ENCODE measurements around the gene SH2D1A.
A peak's percentile ranks its signal among the peaks of the same experiment; 100 is the strongest.
"Not testable (repeated sequence)": the region's sequence is repeated elsewhere in the genome, so short reads cannot be mapped to it uniquely, and the experiment has no call there.

SH2D1A gene

DNA sequence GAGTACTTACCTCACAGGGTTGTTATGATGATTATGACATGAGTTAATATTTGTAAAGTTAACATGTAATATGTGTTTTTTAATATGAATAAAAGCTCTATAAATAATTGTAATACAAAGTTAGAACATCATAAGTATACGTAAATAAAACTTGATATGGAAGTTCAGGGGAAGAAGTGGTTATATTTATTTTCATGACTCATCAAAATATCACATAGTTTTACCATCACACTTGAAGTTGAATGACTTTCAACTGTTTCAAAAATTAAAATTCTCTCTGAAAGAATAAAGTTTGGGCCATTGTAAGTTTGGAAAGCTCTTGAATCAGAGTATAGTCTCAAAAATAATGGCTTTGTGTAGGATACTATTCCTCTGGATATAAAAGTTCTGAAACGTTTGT lies 8.3 kb downstream of the SH2D1A start:
- no peak for DNase-seq

DNA sequence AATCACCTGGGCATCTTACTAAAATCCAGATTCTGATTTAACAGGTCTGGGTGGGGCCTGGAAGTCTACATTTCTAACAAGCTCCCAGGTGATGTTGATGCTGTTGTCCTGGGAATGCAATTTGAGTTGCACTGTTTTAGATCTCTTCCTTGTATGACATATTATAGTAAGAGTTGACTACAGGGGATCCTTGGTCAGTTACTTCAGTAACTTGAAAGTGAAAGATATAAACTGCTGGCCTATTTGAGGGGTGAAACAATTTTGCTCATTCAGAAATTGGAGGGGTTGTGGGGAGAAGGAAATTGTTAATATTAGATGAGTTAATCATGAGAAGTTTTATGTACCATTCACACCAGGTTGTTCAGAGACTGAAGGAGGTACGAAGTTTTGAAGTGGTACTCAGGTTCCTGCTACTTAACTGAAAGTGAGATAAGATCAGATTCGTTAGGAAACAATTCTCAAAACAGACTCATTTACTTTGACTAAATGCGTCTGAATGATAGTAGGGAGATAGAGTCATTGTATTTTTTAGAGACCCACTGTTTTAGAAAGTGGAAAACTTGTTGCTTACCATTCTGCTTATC lies 12.5 kb downstream of the SH2D1A start:
- DNase-seq, result peak in 1 of 2 donors; percentile 35

- peak in 1 of 2 donors; percentile 31 for DNase-seq
Measured at GRCh38 chrX:124362072-124362471, 15.7 kb downstream of the SH2D1A start.

GRCh38 chrX:124362761-124363160 lies 16.4 kb downstream of the SH2D1A start:
- DNase-seq, result no peak

DNA sequence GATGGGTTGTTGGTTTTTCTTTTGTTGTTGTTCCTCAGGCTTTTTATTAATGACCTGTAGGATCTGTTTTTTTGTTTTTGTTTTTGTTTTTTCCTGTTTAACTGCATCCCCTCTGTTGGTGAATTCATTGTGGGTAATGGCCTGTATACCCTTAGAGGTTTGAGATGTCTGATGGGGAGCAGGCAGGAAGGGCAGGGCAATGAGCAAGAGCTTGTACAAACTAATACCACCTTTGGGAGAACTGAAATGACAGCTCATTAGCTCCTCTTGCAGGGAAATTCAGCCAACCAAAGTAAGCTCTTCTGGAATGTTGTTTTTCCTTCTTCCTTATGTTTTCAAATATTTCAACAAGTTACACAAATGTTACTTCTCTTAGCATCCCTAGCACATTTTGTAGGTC lies 23.4 kb downstream of the SH2D1A start:
- DNase-seq, result no peak

- DNase-seq, result no peak
Measured at GRCh38 chrX:124373348-124373747, 27.0 kb downstream of the SH2D1A start.

DNA sequence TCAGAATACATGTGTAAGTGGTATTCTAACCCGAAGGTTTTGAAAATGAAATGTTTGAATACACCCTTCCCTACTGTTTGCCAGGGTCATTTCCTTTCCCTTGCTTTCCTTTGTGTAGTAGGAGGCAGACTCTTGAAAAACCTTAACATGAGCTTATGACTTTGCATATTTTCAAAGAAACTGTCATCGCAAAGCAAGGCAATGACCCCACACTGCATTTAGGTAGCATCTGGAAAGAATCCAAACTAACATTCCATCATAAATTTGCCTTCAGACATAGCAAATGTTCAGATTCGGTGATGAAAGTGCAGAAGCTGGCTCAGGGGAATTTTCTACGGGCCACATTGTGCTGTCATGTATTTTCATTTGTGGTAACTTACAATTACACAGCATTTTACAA lies 32.3 kb downstream of the SH2D1A start:
- DNase-seq, result no peak

DNA sequence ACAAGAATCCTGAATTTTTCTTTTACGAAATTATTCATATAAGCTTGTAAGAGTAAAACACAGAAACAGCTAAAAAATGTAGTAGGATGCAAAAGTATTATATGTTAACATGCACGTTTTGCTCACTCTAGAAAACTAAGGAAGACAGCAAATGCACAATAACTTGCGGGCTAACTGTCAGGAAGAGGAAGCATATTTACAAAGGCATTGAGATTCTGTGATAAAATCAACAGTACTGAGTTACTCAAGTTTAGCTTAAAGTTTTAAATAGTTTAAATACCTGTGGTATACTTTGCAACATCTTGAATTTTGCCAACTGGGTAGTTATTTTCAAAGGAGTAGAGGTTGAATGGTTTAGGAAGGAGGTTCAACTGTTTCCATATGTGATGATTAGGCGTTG lies 37.0 kb downstream of the SH2D1A start:
- no peak for DNase-seq

DNA sequence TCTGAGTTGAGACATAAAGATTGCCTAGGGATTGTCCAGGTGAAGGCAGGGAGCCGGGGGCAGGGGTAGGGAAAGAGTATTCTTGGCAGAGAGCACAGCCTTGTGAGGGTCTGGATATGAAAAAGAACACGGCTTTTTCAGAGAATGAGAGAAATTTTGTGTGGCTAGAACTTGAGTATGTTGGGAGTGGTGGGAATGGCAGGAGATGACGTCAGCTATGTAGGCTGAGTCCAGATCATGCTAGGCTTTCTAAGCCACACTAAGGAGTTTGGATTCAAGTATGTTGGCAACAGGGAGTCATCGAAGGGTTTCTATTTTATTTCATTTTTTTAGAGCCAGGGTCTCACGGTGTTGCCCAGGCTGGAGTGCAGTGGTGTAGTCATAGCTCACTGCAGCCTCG lies 40.0 kb downstream of the SH2D1A start:
- DNase-seq, result no peak

DNA sequence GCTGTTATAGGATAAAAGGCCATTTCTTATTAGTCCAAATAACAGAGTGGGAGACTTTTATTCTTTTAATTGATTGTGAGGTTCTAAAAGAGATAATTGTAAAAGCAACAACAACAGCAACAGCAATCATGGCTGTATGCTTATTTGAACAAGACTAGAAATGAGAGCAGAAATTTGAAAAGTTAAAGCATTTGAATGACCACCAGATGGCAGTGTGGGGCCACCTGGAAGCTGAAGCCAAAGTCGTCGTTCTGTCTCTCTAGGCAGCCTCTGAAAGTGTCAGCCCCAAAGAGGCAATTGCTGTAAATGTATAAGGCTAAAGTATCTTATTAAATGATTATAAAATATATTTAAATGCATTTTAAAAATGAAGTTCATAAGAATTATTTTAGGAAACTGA lies 42.2 kb downstream of the SH2D1A start:
- peak; percentile 52 to 55 for DNase-seq

GRCh38 chrX:124392794-124393193 lies 46.4 kb downstream of the SH2D1A start:
- no peak for DNase-seq

GRCh38 chrX:124393238-124393637 lies 46.9 kb downstream of the SH2D1A start:
- DNase-seq, result no peak

- DNase-seq, result no peak
Measured at GRCh38 chrX:124393659-124394058, 47.3 kb downstream of the SH2D1A start.

DNA sequence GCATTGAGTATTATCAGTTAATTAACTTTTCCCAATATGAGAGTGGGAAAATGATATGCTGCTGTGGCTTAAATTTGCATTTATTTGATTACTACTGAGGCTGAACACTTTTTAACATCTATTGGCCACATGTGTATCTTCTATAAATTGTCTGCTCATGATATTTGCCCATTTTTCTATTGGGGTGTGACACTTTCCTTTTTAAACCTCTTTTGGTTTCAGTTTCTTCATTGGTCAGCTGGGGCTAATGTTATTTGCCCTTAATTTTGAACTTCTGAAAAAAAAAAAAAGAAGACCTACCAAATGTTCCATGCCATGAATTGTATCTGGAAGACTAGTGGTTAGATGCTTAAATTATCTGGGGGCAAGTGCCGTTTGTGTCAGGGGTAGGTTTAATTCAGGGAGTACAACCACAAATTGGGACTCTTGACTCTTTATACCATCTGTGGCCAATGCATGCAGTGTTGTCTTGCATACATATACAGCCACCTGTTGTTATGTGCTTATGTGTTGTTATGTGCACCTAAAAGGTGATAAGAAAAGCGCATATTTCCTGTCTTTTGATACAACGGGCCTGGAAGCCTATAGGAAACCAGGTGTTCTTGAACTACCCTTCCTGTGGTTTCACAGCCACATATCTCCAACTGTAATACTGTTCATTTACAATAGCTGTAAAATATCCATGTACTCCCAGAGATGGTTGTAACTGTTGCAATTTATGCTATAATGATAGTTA lies 49.0 kb downstream of the SH2D1A start:
- DNase-seq, result peak in 1 of 2 donors; percentile 25

DNA sequence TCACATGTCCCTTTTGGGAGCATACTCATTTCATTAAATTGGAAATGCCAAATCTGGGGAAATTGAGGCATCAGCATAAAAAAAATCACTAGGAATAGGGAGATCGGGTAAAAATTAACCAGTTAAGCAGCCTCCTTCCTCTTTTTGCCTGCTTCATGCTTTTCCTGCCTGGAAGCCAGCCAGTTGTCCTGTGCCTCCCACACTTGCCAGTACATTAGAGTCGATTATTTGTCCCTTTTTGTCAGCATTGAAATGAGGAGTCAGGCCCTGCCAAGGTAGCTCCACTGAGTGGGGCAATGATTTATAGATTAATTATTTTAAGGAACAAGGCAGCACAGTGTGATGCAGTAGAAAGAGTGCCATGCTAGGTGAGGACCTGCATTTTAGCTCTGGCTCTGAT lies 55.3 kb downstream of the SH2D1A start:
- DNase-seq, result no peak

DNA sequence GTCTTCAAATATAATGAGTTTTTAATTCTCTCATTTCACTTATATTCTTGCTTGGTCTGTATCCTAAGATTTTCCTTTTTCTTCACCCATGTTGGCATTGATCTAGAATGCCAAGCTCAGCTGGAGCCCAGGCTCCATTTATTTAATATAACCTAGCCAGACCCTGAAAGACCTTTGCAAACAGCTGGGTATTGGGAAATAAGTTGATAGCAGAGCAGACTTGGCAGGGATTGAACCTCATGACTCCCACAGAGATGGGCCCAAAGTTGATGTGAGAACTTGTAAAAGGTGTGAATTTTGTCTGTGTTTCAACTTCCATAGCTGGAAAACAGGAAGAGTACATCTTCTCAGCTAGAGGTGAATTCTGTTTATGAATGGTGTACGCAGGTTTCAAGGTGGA lies 59.5 kb downstream of the SH2D1A start:
- DNase-seq, result no peak

- peak; percentile 34 to 56 for DNase-seq
Measured at GRCh38 chrX:124406294-124407014, 60.1 kb downstream of the SH2D1A start.

DNA sequence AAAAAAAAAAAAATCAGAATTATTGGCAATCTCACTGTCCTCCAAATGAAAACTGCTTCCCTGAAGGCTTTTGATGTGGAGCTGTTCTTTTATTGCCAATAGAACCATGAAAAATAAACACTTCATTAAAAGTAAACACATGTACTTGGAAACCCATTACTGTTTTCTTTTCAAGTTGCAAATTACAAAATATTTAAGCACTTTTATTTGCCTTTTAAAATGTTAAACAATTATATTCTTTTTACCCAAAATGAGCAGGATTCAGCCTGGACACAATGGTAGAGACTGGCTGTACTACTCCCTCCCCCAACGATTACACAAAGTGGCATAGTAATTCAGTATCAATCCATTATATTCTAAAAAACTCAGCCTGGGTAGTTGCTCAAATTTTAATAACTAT lies 60.9 kb downstream of the SH2D1A start:
- no peak for DNase-seq

- not testable (repeated sequence) for DNase-seq
Measured at GRCh38 chrX:124408380-124408779, 62.0 kb downstream of the SH2D1A start.

DNA sequence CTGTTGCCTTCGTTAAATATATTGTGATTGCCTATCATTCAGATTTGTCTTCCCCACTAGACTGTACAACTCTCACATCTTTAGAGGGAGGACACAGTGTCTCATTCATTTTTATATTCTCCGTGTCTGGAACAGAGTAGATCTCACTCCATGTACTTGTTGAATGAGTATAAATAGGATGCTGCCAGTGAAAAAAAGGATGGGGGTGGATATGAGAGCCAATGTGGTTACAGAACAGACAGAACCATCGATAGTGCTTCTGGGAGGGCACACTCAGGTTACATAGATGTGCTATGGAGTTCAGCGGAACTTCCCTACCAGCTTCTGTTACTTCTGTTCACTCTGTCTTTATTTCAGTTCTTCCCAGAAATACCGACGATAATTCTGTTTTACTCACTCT lies 66.9 kb downstream of the SH2D1A start:
- no peak for DNase-seq

GRCh38 chrX:124414281-124414680 lies 67.9 kb downstream of the SH2D1A start:
- DNase-seq, result no peak

DNA sequence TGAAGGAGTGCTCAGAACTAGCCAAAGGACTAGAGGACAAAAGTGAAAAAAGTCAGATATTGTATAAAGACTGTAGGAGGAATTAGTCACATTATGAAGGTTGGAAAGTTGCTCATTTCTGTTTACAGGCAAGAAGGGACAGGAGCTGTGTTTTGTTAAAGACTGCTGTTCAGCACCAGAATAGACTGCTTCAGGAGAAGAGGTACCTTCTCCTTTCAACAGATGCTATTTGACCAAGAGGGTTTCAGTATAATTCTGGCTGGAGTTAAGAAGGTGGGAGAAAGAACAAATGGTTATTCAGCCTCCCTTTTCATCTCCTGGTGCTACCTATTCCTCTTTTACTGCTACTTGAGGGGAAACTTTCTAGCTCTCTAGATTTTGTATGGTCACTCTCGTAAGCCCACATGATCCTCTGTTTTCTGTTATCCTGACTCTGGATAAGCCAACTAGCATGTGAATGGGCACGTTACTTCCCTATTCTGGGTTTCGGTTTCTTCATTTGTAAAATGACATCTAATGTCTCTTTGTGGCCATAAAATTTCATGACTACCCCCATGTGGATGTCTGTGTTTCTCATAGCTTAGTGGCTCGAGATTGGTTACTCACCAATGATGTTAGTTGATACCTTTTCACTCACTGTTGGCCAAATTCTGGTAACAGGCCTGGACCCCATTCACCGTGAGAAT lies 68.9 kb downstream of the SH2D1A start:
- DNase-seq, result no peak

DNA sequence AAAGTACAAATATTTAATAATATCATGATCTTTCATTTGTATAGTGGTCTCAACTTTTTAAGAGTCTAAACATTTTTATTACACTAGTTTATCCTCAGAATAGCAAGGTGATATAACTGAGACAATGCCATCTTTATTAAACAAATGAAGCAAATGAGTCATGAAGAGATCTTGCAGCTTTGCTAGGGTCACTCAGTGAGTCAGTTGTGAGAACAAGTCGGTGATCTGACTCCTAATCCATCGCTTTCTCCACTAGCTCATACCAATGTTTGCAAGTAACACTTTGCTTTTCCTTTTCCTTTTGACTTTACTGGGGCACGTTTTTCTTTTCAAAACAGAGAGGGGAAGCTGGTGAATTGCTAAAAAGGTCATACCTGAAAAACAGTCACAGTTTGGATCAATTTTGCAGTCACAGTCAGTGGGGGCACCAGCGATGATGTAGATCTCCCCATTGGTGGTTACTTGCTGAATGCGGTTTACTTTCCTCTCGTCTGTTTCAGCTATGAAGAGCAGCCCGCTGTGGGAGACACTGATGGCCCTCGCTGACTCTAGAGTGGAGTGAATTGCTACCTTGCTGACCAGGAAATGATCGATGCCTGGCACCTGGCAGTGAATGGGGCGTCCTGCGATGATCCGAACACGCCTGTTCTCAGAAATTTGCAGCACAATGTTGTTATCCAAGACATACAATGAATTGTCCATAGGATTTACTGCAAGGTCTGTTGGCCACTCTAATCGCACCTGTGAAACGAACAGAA lies 75.7 kb downstream of the SH2D1A start:
- no peak for DNase-seq
